ENCODE results near the gene PPFIA3. TPM values are rescaled to one million over a fixed set of nuclear protein-coding genes. Genes with fewer than 3 reads are reported as not detected.

Gene PPFIA3
- total and polyA plus RNA-seq, 2 of the 4 experiments (the other 2 are of a cell fraction), result 0.90 to 2.4 TPM

DNA sequence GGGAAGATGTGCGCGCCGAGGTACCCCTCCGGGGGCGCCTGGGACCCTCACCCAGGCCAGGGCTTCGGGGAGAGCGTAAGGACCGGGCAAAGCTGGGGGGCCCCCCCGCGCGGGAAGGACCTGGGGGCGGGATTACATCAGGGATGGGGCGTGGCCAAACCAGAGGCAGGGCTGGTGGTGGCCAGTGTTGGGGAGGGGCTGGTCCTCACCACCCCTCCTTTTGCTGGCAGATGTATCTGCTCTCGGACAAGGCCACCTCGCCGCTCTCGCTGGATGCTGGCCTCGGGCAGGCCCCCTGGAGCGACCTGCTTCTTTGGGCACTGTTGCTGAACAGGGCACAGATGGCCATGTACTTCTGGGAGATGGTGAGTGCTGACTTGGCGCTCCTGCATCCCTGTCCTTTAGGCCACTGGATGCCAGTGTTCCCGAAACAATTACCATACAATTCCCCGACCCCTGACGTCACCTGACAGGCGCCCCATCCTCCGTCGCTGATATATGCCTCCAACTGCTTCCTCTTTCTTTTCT is 63.6 kb downstream of the PPFIA3 start:
- H3K36me3 ChIP-seq (ENCODE audit: control insufficient read depth, insufficient read depth, low read length), result peaks cover 24% of the 10 kb centered on the region
- WGBS, 2 experiments (ENCODE audit: extremely low coverage in 2 of 2, insufficient read length in 1 of 2), result 8% methylated on average over 5 of the region's 26 CpGs; no CpG with 5 or more reads in 1 of the 2 experiments
- H4K20me1 ChIP-seq (ENCODE audit: insufficient read depth, low read length), result 0 out of 2 replicates have a peak, but pooled peaks cover 3% of the 10 kb centered on the region
- H2AK5ac ChIP-seq (ENCODE audit: low read depth, low read length), result no peak overlapping the region
- no peak overlapping the region for H3K4me2 ChIP-seq (ENCODE audit: low read depth, low read length)
- H3K9ac ChIP-seq (ENCODE audit: low read depth, low read length), result no peak overlapping the region
- in situ Hi-C loops (cut with MboI; ENCODE audit: low sequenced_read_pairs), result no loop called here
- H3K9me1 ChIP-seq (ENCODE audit: insufficient read depth, low read length), result no peaks in the 10 kb centered on the region
- no peak overlapping the region for H2BK5ac ChIP-seq (ENCODE audit: low read depth, low read length, poor library complexity, severe bottlenecking)
- H2BK120ac ChIP-seq (ENCODE audit: low read depth, low read length), result no peak overlapping the region
- no peak overlapping the region for H3K4ac ChIP-seq (ENCODE audit: low read depth, low read length)
- no peak overlapping the region for H3K4me3 ChIP-seq (ENCODE audit: insufficient read depth, low read depth, low read length)
- no peak overlapping the region for H3K14ac ChIP-seq (replicated peaks; ENCODE audit: low read depth, low read length)
- no peaks in the 10 kb centered on the region for H3K9me3 ChIP-seq (ENCODE audit: control insufficient read depth, insufficient read depth, low read length)
- no peak overlapping the region for H2BK20ac ChIP-seq (ENCODE audit: low read depth, low read length)
- no peak overlapping the region for H2BK15ac ChIP-seq (ENCODE audit: low read depth, low read length)
- H2AK9ac ChIP-seq (replicated peaks; ENCODE audit: low read depth, low read length, poor library complexity), result no peak overlapping the region
- H4K5ac ChIP-seq (ENCODE audit: low read depth, low read length), result no peak overlapping the region
- no peak overlapping the region for H2AFZ ChIP-seq (replicated peaks; ENCODE audit: low read length, poor library complexity)
- no peak overlapping the region for H4K8ac ChIP-seq (ENCODE audit: low read depth in 2 of 2, low read length in 2 of 2)
- CTCF ChIA-PET, result interaction anchor here (2.4 kb wide), 1 partner anchor 16 kb away, joined by 8 read pairs; no protein-coding TSS in a partner anchor
- ATAC-seq (ENCODE audit: low read depth) (no peak), DNase-seq (no peak)
- H3K23ac ChIP-seq (ENCODE audit: low read depth, low read length), result no peak overlapping the region
- no peaks in the 10 kb centered on the region for H3K27me3 ChIP-seq (ENCODE audit: control insufficient read depth, insufficient read depth, low read length)
- no peak overlapping the region for H3K18ac ChIP-seq (ENCODE audit: low read depth, low read length)
- POLR2A ChIA-PET (ENCODE audit: unreplicated experiment), result no interaction called here
- dilution Hi-C loops (cut with HindIII; ENCODE audit: low sequenced_read_pairs, unreplicated experiment), result no loop called here
- TF ChIP-seq NFE2L2 (IDR thresholded peaks at IDR 0.05; ENCODE audit: low read depth, low read length), result no peak
- no peak for TF ChIP-seq SMC3 (IDR thresholded peaks at IDR 0.05; ENCODE audit: low read depth, low read length)
- TF ChIP-seq CHD1 (IDR thresholded peaks at IDR 0.05; ENCODE audit: low read depth, low read length), result no peak
- no peak for TF ChIP-seq MXI1 (IDR thresholded peaks at IDR 0.05; ENCODE audit: borderline replicate concordance, low read depth, low read length)
- TF ChIP-seq FOS (IDR thresholded peaks at IDR 0.05; ENCODE audit: low read depth, low read length), result no peak
- no peak for TF ChIP-seq BHLHE40 (IDR thresholded peaks at IDR 0.05; ENCODE audit: low read depth, low read length)
- intact Hi-C loops (cut with micrococcal nuclease), result no loop called here
- H3K4me1 ChIP-seq (ENCODE audit: control insufficient read depth, insufficient read depth, low read length), result no peaks in the 10 kb centered on the region
- H3K27ac ChIP-seq (ENCODE audit: insufficient read depth, low read length), result no peak overlapping the region
- BruUV-seq (replicated peaks), result no TSS peak
- H4K91ac ChIP-seq (ENCODE audit: insufficient read depth, low read depth, low read length), result no peak overlapping the region
- H3K79me1 ChIP-seq (ENCODE audit: low read depth in 1 of 2, low read length in 2 of 2), result no peaks in the 10 kb centered on the region
- no peak overlapping the region for H3K56ac ChIP-seq (ENCODE audit: extremely low read depth, insufficient read depth, low read length)
